Measurements from ENCODE around the gene ZBTB4.

The ZBTB4 gene

GRCh38 chr17:7441266-7441665, 38.2 kb downstream of the ZBTB4 start:
- DNase-seq (ENCODE audit: low spot score) = no peak

DNA sequence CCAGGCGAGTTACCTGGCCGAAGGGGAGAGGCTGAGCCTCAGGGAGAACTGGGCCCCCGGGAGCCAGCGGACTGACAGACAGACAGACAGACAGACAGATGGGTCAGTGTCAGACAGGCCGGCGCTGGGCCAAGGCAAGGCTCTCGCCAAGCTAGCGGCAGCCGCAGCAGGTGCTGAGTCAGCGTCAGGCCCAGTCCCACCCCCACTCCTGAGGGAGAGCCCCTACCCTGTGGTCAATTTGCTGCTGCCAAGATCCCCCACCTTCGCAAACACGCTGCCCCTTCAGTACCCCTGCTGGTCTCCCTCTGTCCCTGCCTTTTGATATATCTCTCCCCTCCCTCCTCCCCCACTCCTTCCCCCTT, 38.6 kb downstream of the ZBTB4 start:
- no peak for DNase-seq (ENCODE audit: low spot score)

GRCh38 chr17:7440113-7440833, 39.2 kb downstream of the ZBTB4 start:
- DNase-seq (ENCODE audit: low spot score) = peak; percentile 52

GRCh38 chr17:7439462-7440112, 39.8 kb downstream of the ZBTB4 start, which contains the start of gene FGF11:
TSS of gene FGF11 (plus strand) at chr17:7439512. CDS start at chr17:7439621, 109 bp downstream.
- no peak for DNase-seq (ENCODE audit: low spot score)

DNA sequence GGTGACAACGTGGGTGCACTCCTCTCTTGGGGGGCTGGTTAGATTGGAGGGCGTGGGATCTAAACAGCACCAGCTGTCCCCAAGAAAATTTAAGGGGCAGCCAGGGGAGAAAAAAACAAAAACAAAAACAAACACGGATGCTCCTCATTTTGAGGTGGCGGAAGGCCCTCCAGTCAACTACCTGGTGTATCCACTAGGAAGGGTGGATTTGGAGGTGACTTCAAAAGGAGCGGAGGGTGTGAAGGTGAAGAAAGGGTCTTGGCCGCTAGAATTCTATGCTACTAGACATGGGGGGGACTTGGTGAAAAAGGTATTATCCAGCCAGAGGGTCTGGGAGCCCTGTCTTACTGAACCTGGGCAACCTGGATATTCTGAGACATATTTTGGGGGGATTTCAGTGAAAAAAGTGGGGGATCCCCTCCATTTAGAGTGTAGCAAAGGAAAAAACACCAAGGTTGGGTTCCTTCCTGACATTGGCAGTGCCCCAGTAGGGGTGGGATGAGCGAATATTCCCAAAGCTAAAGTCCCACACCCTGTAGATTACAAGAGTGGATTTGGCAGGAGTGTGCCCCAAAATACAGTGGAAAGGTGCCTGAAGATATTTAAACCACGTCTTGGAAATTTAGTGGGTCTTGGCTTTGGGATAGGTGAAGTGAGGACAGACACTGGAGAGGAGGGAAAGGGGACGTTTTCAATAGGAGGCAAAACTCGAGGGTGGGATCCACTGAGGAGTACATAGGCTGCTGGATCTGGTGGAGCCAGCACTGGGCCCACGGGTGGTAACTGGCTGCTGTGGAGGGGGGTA, 40.6 kb downstream of the ZBTB4 start:
- DNase-seq (ENCODE audit: low spot score) = no peak

GRCh38 chr17:7437950-7438614, 41.3 kb downstream of the ZBTB4 start:
- DNase-seq (ENCODE audit: low spot score) = no peak

GRCh38 chr17:7437369-7437863, 42.0 kb downstream of the ZBTB4 start:
- DNase-seq (ENCODE audit: low spot score) = no peak

DNA sequence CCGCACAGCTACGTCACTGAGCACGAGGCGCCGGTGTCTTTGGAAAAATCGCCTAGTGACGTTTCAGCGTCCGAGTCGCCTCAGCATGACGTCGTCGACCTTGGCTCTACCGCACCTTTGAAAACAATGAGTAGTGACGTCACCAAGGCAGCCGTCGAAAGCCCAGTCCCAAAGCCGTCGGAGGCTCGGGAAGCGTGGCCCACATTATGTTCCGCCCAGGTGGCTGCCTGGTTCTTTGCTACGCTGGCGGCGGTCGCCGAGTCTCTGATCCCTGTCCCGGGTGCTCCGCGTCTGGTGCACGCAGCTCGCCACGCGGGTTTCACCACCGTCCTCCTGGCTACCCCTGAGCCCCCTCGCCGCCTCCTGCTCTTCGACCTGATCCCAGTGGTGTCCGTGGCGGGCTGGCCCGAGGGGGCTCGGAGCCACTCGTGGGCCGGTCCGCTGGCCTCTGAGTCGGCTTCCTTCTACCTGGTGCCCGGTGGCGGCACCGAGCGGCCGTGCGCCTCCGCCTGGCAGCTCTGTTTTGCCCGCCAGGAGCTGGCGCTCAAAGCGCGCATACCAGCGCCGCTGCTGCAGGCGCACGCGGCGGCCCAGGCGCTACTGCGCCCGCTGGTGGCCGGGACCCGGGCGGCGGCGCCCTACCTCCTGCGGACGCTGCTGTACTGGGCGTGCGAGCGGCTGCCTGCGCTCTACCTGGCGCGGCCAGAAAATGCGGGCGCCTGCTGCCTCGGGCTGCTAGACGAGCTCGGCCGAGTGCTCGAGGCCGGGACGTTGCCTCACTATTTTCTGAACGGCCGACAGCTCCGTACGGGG, 42.7 kb downstream of the ZBTB4 start:
- peak; percentile 88 for DNase-seq (ENCODE audit: low spot score)

DNA sequence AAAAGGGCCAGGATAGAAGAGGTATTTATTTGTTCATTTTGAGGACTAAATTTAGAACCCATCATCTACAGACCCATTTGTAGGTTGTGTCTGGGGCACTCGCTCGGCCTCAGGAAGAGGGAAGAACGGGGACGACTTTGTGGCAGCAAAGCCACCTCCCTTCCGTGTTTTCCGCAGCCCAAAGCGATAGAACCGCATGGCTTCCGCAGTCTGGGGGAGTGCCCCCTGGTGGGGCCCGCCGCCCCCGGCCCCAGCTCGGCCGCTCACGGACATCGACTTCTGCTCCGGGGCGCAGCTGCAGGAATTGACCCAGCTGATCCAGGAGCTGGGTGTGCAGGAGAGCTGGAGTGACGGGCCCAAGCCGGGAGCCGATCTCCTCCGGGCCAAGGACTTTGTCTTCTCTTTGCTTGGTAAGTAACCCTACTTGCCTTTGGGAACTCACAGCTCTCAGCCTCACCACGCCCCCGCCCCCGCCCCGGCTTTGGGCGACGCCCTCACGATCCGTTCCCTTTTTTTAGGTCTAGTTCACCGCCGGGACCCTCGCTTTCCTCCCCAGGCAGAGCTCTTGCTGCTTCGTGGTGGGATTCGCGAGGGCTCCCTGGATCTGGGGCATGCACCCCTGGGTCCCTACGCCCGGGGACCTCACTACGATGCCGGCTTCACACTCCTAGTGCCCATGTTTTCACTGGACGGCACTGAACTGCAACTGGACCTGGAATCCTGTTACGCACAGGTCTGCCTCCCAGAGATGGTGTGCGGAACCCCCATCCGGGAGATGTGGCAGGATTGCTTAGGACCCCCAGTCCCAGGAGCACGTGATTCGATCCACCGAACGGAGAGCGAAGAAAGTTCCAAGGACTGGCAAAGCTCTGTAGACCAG, 43.5 kb downstream of the ZBTB4 start:
- peak; percentile 78 for DNase-seq (ENCODE audit: low spot score)

GRCh38 chr17:7432296-7432695, 47.1 kb downstream of the ZBTB4 start:
- DNase-seq (ENCODE audit: low spot score) = no peak

DNA sequence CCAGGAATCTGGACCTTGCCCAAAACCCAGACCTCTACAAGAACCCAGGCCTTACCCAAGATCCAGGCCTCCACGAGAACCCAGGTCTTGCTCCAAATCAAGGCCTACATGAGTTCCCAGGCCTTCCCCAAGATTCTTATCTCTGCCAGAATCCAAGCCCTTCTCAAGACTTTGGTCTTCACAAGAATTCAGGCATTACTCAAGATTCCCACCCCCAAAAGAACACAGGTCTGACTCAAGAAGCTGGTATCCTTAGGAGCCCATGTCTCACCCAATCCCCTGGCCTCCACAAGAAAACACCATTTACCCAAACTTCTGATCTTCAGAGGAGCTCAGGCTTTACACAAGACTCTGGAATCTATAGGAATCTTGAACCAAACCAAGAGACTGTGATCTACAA, 48.2 kb downstream of the ZBTB4 start:
- DNase-seq (ENCODE audit: low spot score) = no peak

DNA sequence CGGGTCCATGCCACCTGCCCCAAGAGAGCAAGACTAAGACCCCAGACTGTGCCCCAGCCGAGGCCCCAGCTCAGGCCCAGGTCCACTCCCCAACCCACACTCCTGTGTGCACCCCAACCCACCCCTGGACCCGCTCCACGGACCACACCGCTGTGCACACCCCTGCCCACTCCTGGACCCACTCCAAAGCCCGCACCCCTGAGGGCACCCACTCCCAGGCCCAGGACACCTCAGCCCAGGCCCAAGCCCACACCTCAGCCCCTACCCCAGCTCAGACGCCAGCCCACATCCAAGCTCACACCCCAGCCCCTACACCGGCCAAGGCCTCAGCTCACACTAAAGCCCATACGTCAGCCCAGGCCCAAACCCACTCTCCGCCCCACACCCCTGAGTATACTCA, 49.7 kb downstream of the ZBTB4 start:
- no peak for DNase-seq (ENCODE audit: low spot score)

- DNase-seq (ENCODE audit: low spot score) = no peak
These were observed 50.9 kb downstream of the ZBTB4 start, which contains the start of gene SPEM3 for GRCh38 chr17:7428557-7428956. TSS of gene SPEM3 (plus strand) at chr17:7428857. CDS start at chr17:7428903, 46 bp downstream.

GRCh38 chr17:7427549-7427948, 51.9 kb downstream of the ZBTB4 start:
- DNase-seq (ENCODE audit: low spot score) = no peak

DNA sequence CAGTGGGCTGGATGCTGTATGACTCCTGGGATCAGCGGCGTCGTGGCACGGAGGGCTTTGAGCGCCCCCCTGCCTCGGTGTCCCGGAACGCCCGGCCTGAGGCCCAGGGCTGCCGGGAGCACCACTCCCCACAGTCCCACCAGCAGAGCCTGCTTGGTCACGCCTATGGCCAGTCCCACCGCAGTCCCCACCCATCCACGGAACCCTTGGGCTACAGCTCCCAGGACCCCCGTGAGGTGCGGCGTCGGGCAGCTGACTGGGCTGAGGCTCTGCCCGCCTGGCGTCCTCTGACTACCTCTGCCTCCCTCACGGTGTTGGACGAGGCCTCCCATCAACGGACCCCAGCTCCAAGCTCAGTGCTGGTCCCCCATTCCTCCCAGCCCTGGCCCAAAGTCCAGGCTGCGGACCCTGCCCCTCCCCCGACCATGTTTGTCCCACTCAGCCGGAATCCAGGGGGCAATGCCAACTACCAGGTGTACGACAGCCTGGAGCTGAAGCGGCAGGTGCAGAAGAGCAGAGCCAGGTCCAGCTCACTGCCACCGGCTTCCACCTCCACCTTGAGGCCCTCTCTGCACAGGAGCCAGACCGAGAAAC, 52.4 kb downstream of the ZBTB4 start:
- DNase-seq (ENCODE audit: low spot score) = no peak

DNA sequence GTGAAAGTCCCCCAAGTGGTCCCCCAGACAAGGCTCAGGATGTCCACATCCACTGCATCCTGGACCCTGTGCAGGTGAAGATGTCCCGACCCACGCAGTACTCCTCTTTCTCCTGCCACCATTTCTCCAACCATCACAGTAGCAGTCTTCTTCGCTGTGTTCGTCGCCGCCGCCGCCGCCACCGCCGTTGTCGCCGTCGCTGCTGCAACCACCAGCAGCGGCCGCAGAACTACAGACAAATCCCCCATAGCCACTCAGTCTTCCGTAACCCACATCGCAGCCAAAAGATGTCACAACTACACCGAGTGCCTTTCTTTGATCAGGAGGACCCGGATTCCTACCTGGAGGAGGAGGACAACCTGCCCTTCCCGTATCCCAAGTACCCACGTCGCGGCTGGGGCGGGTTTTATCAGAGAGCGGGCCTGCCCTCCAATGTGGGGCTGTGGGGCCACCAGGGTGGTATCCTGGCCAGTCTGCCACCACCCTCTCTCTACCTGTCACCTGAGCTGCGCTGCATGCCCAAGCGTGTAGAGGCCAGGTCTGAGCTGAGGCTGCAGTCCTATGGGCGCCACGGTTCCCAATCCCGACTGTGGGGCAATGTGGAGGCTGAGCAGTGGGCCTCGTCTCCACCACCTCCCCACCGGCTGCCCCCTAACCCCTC, 53.1 kb downstream of the ZBTB4 start:
- no peak for DNase-seq (ENCODE audit: low spot score)

DNA sequence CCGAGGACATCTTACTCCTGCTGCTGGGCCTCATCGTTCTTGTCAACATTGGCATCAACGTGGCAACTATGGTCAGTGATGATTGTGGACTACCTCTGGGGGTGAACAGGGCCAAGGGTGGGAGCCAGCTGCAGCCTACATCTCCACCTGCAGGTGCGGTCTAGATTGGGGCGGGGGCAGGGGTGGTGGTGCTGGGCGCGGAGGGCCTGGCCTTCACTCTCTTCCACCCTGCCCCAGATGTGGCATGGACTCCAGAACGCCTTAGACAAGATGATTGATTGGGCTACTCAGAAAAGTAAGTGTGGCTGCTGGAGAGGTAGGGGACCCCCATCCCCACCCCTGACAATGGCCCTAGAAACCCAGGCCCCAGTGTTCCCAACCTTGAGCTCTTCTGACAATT, 53.7 kb downstream of the ZBTB4 start:
- DNase-seq (ENCODE audit: low spot score) = no peak

- DNase-seq (ENCODE audit: low spot score) = no peak
These were observed 54.1 kb downstream of the ZBTB4 start, which contains the start of gene SPEM2 for GRCh38 chr17:7425316-7425715. TSS of gene SPEM2 (plus strand) at chr17:7425616. CDS start at chr17:7425689, 73 bp downstream.

DNA sequence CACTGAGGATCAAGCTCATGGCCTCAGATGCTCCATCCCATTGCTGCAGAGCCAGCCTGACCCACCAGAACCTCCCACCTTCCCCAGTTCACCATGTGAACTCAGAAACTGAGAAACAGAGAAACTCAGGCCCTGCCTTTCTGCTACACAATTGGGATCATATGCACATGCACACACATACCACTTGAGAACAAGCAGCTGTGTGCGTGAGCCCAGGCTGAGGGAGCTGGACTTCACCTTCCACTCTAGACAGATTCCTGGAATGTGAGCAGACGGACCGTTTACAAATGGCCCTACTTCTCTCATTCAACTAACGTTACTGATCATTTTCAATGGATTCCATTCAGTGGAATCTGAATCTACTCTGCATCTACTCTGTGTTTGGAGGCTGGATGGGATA, 55.8 kb downstream of the ZBTB4 start:
- no peak for DNase-seq (ENCODE audit: low spot score)
